ENCODE measurements around the gene ACP5.

Gene ACP5

DNA sequence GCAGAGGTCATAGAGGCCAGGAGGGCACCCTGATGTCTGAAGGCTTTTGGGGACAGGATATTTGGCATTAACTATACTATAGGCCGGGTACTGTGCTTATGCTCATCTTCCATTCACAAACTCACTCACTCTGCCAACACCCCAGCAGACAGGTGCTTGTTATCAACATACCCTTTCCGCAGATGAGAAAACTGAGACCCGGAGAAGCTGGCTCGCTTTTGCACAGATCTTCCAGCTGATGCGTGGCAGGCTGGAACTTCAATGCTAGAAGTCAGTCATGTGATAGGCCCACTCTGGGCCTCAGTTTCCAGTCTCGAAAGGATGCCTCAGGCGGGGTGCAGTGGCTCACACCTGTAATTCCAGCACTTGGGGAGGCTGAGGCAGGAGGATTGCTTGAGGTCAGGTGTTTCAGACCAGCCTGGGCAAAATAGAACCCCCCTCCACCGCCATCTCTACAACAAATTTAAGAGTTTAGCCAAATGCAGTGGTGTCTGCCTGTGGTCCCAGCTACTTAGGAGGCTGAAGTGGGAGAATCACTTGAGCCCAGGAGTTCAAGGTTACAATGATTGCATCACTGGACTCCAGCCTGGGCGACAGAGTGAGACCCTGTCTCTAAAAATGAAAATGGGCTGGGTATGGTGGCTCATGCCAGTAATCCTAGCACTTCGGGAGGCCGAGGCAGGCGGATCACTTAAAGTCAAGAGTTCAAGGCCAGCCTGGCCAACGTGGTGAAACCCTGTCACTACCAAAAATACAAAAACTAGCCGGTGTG lies 29.3 kb downstream of the ACP5 start:
- DNase-seq (ENCODE audit: low read depth, low spot score): no peak

DNA sequence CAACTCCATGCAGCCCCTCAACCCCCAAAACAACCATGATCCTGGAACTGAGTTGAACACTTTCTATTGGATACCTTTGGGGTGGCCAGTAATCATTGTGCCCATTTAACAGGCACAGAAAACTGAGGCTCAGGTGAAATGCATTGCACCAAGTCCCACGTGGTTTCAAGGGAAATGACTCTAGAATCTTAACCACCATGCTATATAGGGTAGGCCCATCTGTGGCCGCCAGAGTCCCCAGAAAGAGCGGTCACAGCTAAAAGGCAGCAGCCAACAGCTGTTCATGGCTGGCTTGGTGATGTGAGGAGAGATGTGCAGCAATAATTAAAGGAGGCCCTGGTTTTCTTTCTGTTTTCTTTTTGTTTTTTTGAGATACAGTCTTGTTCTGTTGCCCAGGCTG lies 36.2 kb downstream of the ACP5 start:
- no peak for DNase-seq (ENCODE audit: low read depth, low spot score)

DNA sequence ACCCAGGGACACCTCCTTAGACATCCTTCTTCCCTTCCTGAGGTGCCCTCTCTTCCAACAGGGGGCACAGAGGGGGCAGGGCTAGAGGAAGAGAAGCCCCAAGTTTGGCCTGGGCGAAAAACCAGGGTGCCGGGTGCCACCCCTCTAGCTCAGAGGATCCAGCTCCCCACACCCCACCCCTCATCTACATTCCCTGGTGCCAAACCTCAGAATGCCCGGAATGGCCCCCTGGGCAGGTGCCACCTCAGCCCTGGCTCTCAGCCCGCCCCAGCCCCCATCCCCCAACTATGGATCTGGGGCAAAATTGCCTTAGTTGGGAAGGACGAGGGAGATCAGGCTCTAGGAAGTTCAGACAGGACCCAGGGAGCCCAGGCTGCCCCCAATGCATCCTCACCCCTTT lies 36.8 kb downstream of the ACP5 start:
- peak; percentile 81 for DNase-seq (ENCODE audit: low read depth, low spot score)

DNA sequence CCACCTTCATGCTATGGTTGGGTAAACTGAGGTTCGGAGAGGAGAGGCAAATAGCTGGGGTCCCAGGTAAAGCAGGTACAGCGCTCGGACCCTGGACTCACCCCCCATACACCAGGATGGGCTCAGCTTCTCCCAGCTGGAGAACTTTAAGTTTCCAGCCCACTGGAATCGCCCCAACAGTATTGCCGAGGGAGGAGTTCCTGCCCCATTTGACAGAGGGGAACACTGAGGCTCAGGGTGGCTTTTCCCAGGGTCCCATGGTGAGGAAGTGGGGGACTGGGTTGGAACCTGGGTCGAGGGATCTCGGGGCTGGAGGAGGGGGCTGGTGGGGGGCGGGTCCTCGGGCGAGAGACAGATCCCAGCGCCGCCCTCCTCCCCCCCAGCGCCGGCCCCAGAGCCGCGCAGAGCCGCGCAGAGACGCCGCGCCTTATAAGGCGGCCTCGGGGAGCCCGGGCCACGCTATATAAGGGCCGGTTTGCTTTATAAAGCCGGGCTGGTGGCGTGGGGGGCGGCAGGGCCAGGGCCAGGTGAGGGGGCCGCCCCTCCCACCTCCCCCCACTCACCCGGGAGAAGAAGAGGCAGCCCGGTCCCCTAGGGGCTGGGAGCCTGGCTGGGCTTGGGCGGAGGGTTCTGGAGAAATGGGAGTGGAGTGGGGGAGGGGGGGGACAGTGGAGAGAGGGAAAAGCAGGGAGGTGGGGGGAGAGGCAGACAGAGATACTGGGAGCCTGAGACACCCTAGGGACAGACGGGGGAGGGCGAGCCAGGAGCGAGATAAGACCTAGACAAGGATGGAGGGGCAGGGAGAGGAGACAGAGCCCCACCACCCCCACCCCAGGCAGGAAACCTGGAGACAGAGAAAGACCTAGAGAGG lies 37.7 kb downstream of the ACP5 start:
- peak; percentile 83 for DNase-seq (ENCODE audit: low read depth, low spot score)

DNA sequence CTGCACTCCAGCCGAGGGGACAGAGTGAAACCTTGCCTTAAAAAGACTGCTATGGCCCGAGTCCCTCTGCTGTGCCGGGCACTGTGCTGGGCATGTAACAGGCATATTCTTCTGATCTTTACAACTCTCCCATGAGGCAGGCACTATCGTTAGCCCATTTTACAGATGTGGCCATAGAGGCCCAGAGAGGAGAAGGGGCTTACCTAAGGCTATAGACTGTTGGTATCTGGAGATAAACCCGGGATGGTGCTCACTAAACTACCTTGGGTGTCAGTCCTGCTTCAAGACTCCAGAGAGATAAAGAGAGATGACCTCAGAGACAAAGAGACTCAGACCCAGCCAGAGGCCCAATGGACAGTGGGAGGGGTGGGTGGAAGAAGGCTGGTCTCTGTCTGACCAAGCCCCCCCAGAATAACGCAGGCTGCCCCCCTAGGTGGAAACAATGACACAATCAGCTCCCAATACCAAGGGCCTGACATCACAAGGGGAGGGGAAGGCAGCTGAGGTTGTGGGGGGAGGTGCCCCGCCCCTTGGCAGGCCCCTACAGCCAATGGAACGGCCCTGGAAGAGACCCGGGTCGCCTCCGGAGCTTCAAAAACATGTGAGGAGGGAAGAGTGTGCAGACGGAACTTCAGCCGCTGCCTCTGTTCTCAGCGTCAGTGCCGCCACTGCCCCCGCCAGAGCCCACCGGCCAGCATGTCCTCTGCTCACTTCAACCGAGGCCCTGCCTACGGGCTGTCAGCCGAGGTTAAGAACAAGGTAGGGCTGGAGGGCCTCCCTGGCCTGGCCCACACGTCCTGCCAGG lies 39.0 kb downstream of the ACP5 start, which contains the start of gene CNN1:
TSS of gene CNN1 (plus strand) at position 620 of the 805 bp plus-strand sequence. CDS start at position 697, 77 bp downstream.
- DNase-seq (ENCODE audit: low read depth, low spot score): peak; percentile 97

DNA sequence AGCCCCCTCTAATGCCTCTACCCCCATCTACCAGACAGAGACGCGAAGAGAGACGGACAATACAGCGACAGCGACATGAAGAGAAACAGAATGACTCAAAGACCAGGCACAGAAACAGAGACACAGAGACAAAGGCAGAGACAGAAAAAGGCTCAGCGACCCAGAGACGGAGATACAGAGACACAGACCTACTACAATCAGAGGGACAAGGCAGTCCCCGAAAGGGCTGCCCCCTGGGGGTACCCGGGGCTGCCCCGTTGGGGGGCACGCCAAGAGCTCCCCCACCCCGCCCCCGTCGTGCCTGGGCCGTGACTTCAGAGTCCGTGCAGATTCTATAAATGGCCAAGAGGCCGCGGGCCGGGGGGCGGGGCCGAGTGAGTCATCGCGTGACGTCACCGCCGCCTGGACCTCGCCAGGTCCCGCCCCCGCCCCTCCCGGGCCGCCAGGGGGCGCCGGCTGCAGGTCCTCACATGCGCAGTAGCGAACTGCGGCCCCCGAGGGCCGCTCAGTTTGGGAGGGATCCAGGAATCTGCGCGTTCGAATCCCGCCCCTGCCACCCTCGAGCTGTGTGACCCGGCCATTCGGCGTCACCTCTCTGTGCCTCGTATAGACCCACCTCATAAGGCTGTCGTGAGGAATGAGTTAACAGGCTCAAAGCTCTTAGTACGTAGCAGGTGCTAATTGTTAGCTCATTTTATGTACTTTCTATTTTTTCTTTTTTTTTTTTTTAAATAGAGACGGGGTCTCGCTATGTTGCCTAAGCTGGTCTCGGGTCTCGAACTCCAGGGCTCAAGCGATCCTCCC lies 41.5 kb downstream of the ACP5 start:
- peak; percentile 97 for DNase-seq (ENCODE audit: low read depth, low spot score)

DNA sequence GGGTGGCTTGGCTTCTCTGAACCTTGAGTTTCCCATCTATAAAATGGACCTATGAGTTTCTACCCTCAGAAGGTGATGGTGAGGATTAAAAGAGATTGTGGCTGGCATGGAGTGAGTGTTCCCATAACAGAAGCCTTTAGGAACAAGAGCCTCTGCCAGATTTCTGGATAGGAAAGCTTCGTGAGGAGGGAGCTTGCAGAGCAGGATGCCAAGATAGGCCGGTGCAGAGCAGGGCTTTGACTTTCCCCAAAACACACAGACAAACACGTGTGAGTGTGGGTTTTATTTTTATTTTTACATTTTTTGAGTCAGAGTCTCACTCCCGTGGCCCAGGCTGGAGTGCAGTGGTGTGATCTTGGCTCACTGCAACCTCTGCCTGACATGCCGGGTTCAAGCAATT lies 42.5 kb downstream of the ACP5 start:
- DNase-seq (ENCODE audit: low read depth, low spot score): no peak

DNA sequence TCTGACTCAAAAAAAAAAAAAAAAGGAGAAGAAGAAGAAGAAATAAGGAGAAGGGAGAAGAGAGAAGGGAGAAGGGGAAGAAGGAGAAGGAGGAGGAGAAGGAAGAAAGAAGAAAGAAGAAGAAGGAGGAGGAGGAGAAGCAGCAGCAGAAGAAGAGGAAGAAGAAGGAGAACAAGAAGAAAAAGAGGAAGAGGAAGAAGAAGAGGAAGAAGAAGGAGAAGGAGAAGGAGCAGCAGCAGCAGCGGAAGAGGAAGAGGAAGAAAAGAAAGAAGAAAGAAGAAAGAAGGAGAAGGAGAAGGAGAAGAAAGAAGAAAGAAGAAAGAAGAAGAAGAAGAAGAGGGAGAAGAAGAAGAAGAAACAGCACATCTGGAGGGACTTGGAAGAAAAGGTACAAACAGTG lies 42.9 kb downstream of the ACP5 start:
- no peak for DNase-seq (ENCODE audit: low read depth, low spot score)

DNA sequence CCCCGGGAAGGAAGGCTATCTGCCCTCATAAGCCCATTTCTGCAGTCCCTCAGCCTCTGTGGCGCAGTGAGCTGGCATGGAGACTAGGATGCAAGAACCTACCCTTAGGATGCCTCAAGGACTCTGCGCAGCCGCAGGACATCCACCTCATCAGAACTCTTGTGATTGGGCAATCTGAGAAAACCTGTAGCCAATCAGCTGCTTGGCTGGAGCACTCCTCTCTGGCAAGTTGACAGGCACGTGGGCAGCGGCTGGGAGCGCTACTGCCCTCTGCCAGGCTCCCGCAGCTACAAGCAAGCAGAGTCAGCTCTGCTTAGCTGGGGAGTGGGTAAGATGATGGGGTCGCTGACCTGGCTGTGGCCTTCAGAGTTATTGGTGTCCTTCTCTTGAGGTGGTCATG lies 47.0 kb downstream of the ACP5 start:
- DNase-seq (ENCODE audit: low read depth, low spot score): peak; percentile 82

DNA sequence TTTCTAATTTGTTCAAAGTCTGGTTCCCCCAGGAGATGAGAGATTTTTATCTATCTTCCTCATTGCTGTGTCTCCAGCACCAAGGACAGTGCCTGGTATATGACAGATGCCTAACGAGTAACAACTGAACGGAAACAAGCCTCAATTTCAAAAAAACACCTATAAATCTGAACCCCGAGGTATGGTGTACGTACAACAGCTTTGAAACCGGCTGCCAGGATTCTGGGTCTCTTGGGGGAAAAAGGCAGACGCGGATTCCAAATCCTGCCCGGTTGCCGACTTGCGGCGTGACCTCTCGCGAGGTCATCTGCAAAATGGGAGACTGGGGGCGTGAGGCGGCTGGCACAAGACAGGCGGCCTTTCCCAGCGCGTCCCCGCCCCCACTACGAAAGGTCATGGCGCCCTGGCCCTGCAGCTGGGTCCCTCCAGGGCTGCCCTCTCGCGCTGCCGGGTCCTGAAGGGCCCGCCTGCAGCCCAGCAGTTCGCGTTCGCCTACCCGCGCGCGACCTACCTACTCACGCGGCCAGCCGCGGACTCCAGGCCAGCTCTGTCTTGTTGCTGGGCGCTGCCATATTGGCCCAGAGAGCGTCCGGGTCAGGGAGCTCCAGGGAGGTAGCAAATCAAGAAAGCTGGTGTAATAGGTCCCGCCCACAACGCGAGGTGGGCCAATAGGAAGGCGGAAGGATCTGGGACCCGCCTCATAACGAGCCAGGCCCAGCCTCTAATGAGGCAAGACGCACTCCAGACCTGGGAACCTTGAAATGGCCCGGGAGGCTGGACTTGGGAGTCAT lies 48.7 kb downstream of the ACP5 start, which contains the start of gene ECSIT:
TSS of gene ECSIT (minus strand) at position 584 of the 791 bp plus-strand sequence. CDS start 9,964 bp downstream, outside the sequence.
- DNase-seq (ENCODE audit: low read depth, low spot score): peak; percentile 99

Data from astrocyte of the hippocampus (primary cell).